NB4 (cell line): ENCODE data around the gene ARHGAP35.

Experiments
- DNase-seq: peaks from one replicate; pipeline ENCODE4 v3.0.0; 2010; ENCODE audit warnings: low read depth
- H3K4me3 ChIP-seq: one replicate; pipeline ENCODE4 v1.5.1; 2011; ENCODE audit warnings: mild to moderate bottlenecking, low read depth, low read length, moderate library complexity
- CTCF ChIP-seq: IDR thresholded peaks from one replicate; pipeline ENCODE4 v1.5.1; 2012; ENCODE audit warnings: low read depth, low read length
- MAX ChIP-seq: IDR thresholded peaks from 2 replicates; pipeline ENCODE4 v1.6.1; 2011; ENCODE audit warnings: low read depth, low read length
- MYC ChIP-seq: IDR thresholded peaks from 2 replicates; pipeline ENCODE4 v1.6.1; 2011; ENCODE audit warnings: low read depth, low read length
- POLR2A ChIP-seq: IDR thresholded peaks from 2 replicates; pipeline ENCODE4 v1.6.1; 2011; ENCODE audit warnings: mild to moderate bottlenecking; ENCODE audit not compliant: insufficient read length; ENCODE audit errors: extremely low read depth

The ARHGAP35 gene

GRCh38 chr19:46859637-46860124, 1.1 kb upstream of the ARHGAP35 start:
- TF ChIP-seq MYC (no peak), CTCF (no peak), MAX (no peak), POLR2A (no peak)
- peak overlapping the region; percentile 64 for H3K4me3 ChIP-seq
- no peak for DNase-seq

- TF ChIP-seq POLR2A = no peak
- TF ChIP-seq CTCF = no peak
- no peak for TF ChIP-seq MYC
- TF ChIP-seq MAX = no peak
- peak; percentile 100 for DNase-seq
- H3K4me3 ChIP-seq = peak overlapping the region; percentile 68
Observed at GRCh38 chr19:46860125-46860845, 512 bp upstream of the ARHGAP35 start.

GRCh38 chr19:46861691-46862502, 1.1 kb downstream of the ARHGAP35 start:
- TF ChIP-seq POLR2A (no peak), MYC (no peak), CTCF (no peak), MAX (no peak)
- DNase-seq = peak; percentile 73
- peak overlapping the region; percentile 84 for H3K4me3 ChIP-seq

GRCh38 chr19:46862503-46862834, 1.7 kb downstream of the ARHGAP35 start:
- TF ChIP-seq MYC (no peak), MAX (no peak), POLR2A (no peak), CTCF (no peak)
- no peak for DNase-seq
- H3K4me3 ChIP-seq = peak overlapping the region; percentile 84

GRCh38 chr19:46862974-46863632, 2.3 kb downstream of the ARHGAP35 start:
- peak; percentile 86 for DNase-seq
- TF ChIP-seq MAX = no peak
- TF ChIP-seq POLR2A = no peak
- TF ChIP-seq CTCF = no peak
- no peak for TF ChIP-seq MYC
- peak overlapping the region; percentile 84 for H3K4me3 ChIP-seq
